ENCODE measurements around the gene GHITM. TPM values are rescaled to one million over a fixed set of nuclear protein-coding genes. Genes with fewer than 3 reads are reported as not detected.
A peak's percentile ranks its signal among the peaks of the same experiment; 100 is the strongest.

Gene GHITM
- total and polyA plus RNA-seq, 3 experiments from 2014 or later: 218 to 294 (median 218) TPM

DNA sequence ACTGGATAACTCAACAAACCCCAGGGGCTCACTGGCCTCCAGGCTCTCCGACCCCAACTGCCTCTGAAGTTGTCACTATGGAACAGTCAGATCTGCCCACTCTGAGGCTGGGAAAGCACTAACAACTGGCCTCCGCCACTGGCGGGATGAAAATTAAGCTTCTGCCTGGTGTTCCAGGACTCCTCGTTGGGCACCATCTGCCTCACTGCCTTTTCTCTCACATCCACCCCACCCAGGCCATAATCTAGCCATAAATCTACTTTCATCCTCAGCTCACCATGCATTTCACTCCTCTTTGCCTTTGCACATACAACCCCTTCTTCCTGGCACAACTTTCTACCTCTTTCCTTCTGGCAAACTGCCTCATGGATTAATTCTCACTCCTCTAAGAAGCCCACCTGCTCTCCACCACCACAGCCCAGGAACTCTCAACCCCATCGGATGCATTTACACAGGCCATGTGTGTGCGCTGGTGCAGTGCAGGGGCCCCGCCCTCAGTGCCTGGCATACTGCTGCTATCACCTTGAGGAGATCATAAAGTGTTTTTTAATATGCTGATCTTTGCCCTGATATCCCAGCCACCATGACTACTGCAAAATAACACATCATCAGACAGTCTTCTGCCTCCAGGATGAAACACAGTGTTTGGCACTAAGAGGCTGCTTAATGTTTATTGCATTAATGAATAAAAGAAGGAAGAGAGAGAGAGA is 59.1 kb downstream of the GHITM start:
- no peaks in the 10 kb centered on the region for H3K36me3 ChIP-seq (ENCODE audit: insufficient read depth, low read length)
- no peak overlapping the region for H3K4me3 ChIP-seq (ENCODE audit: low read length)
- H3K4me1 ChIP-seq (ENCODE audit: insufficient read depth, low read length): peaks cover 13% of the 10 kb centered on the region
- H3K27ac ChIP-seq (ENCODE audit: low read depth, low read length): no peak overlapping the region
- Mint-ChIP-seq H3K4me1 (peaks cover 0 to 20% (median 7%) of the 10 kb centered on the region in 3 donors), H3K4me3 (peak overlapping the region in 1 of 7 donors; percentile 28), H3K9me3 (no peaks in the 10 kb centered on the region), H3K27ac (peak overlapping the region in 3 of 8 donors; percentile 45 to 87 (median 69)), H3K36me3 (no peaks in the 10 kb centered on the region), H3K27me3 (peaks cover 5 to 9% of the 10 kb centered on the region in 2 donors)
- no peaks in the 10 kb centered on the region for H3K9me3 ChIP-seq (ENCODE audit: low read length)
- CTCF ChIA-PET: interaction anchor here (2.3 kb wide), 1 partner anchor 7 kb away, joined by 8 read pairs; no protein-coding TSS in a partner anchor
- H3K27me3 ChIP-seq (ENCODE audit: insufficient read depth, low read length, poor library complexity, severe bottlenecking): peaks cover 13% of the 10 kb centered on the region
- no peak for DNase-seq
- POLR2A ChIA-PET: no interaction called here

DNA sequence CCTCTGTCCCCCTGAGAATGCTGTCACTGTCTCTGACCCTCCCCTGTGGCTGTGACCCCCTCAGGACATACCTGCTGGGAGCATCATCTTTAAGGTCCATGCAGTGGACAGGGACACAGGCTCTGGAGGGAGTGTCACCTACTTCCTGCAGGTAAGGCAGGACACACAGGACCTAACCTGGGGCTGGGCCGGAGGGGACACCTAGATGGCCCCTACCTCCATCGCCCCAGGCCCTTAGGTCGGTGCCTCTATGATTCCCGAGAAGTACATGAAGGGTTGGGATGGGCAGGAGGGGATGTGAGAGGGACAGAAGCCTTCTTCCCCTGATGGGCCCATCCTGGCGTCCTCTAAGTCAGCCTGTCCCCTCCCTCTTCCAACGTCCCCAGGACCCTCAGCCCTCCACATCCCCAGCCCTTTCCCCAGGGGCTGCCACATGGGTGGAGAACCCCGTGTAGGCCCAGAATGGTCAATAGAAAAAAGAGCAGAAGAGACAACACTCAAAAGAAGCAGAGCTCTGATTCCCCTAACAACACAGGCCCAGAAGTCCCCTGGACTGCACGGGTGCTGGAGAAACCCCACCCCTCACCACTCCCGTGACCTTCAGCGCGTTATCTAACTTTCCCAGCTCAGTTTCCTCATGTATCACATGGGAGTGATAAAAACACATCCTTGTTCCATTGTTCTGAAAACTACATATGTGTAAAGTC is 61.4 kb downstream of the GHITM start:
- Histone ChIP-seq H3K27me3 (ENCODE audit: insufficient read depth, low read length, poor library complexity, severe bottlenecking) (no peaks in the 10 kb centered on the region), H3K4me1 (ENCODE audit: insufficient read depth, low read length) (no peaks in the 10 kb centered on the region), H3K9me3 (ENCODE audit: low read length) (no peaks in the 10 kb centered on the region), H3K36me3 (ENCODE audit: insufficient read depth, low read length) (no peaks in the 10 kb centered on the region), H3K4me3 (ENCODE audit: low read length) (no peak overlapping the region), H3K27ac (ENCODE audit: low read depth, low read length) (no peak overlapping the region)
- Mint-ChIP-seq H3K27me3 (peaks cover 5% of the 10 kb centered on the region in 2 donors), H3K9me3 (no peaks in the 10 kb centered on the region), H3K4me3 (no peak overlapping the region), H3K4me1 (peaks cover 0 to 5% (median 2%) of the 10 kb centered on the region in 3 donors), H3K27ac (peak overlapping the region in 1 of 8 donors; percentile 86), H3K36me3 (no peaks in the 10 kb centered on the region)
- ChIA-PET POLR2A (no interaction called here), CTCF (interaction anchor here (9.1 kb wide), 1 partner anchor 52 kb away, joined by 104 read pairs; no protein-coding TSS in a partner anchor)
- DNase-seq: no peak

DNA sequence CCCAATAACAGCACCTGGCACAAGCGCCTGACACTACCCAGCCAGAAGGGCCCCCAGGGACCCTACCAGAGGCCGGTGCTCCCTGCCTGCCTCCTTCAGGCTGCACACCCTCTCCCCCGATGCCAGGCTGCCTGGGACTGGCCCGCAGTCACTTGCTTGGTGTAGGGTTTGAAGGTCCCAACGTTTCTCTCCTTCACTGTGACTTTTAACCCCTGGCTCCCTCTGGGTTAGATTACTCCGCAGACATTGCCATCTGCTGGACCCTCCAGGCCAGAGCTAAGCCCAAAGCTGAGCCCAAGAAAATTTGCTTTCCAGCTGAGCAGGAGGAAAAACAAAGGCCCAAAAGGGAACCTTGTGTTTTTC is 61.9 kb downstream of the GHITM start:
- Histone ChIP-seq H3K9me3 (ENCODE audit: low read length) (no peaks in the 10 kb centered on the region), H3K4me1 (ENCODE audit: insufficient read depth, low read length) (no peaks in the 10 kb centered on the region), H3K4me3 (ENCODE audit: low read length) (no peak overlapping the region), H3K27me3 (ENCODE audit: insufficient read depth, low read length, poor library complexity, severe bottlenecking) (no peaks in the 10 kb centered on the region), H3K36me3 (ENCODE audit: insufficient read depth, low read length) (no peaks in the 10 kb centered on the region), H3K27ac (ENCODE audit: low read depth, low read length) (no peak overlapping the region)
- no peak for DNase-seq
- H3K4me1 Mint-ChIP-seq: peaks cover 0 to 4% (median 2%) of the 10 kb centered on the region in 3 donors
- ChIA-PET CTCF (interaction anchor here (9.1 kb wide), 1 partner anchor 52 kb away, joined by 104 read pairs; no protein-coding TSS in a partner anchor), POLR2A (no interaction called here)
- H3K4me3 Mint-ChIP-seq: no peak overlapping the region
- no peaks in the 10 kb centered on the region for H3K36me3 Mint-ChIP-seq
- peaks cover 4% of the 10 kb centered on the region in 2 donors for H3K27me3 Mint-ChIP-seq
- no peaks in the 10 kb centered on the region for H3K9me3 Mint-ChIP-seq
- H3K27ac Mint-ChIP-seq: no peak overlapping the region

DNA sequence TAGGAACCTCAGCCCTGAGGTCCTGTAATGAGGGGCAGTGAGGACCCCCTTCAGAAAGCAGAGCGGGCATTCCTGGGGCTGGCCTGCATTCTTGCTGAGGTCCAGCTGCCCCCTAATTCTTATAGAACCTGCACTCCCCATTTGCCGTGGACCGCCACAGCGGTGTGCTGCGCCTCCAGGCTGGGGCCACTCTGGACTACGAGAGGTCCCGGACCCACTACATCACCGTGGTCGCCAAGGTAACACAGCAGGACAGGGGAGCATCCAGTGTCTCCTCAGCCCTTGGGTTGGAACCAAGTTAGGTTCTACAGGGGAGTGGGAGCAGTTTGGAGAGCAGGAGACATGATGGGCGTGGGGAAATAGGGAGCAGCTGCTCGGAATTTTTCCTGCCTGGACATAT is 62.4 kb downstream of the GHITM start:
- no peak overlapping the region for H3K27ac ChIP-seq (ENCODE audit: low read depth, low read length)
- Mint-ChIP-seq H3K36me3 (no peaks in the 10 kb centered on the region), H3K9me3 (no peaks in the 10 kb centered on the region), H3K27ac (no peak overlapping the region), H3K4me3 (no peak overlapping the region), H3K4me1 (peaks cover 0 to 4% (median 2%) of the 10 kb centered on the region in 3 donors), H3K27me3 (no peaks in the 10 kb centered on the region)
- no peak for DNase-seq
- no peak overlapping the region for H3K4me3 ChIP-seq (ENCODE audit: low read length)
- no peaks in the 10 kb centered on the region for H3K27me3 ChIP-seq (ENCODE audit: insufficient read depth, low read length, poor library complexity, severe bottlenecking)
- no peaks in the 10 kb centered on the region for H3K9me3 ChIP-seq (ENCODE audit: low read length)
- ChIA-PET POLR2A (no interaction called here), CTCF (interaction anchor here (9.1 kb wide), 1 partner anchor 53 kb away, joined by 104 read pairs; no protein-coding TSS in a partner anchor)
- no peaks in the 10 kb centered on the region for H3K36me3 ChIP-seq (ENCODE audit: insufficient read depth, low read length)
- no peaks in the 10 kb centered on the region for H3K4me1 ChIP-seq (ENCODE audit: insufficient read depth, low read length)

DNA sequence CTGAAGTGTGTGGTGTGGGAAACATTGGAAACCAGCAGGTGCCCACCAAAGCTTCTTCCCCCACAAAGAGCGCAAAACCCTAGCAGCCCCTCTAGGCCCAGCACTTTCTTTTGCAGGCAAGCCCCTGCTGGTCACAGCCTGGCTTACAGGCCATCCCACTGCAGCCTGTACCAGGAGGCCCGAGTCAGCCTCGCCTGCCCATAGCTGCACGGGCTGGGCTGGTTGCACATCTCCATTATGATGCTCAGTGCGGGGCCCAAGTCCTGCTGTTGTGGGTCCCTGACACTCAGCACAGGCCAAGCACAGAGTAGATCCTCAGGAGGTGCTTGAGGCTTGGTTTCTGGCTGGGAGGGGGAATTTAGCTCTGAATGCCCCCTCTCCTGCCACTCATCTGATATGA is 63.0 kb downstream of the GHITM start:
- peaks cover 0 to 2% of the 10 kb centered on the region in 2 donors for H3K27me3 Mint-ChIP-seq
- no peak overlapping the region for H3K4me3 Mint-ChIP-seq
- no peaks in the 10 kb centered on the region for H3K36me3 Mint-ChIP-seq
- no peak overlapping the region for H3K4me3 ChIP-seq (ENCODE audit: low read length)
- H3K27ac ChIP-seq (ENCODE audit: low read depth, low read length): no peak overlapping the region
- no peaks in the 10 kb centered on the region for H3K9me3 ChIP-seq (ENCODE audit: low read length)
- H3K9me3 Mint-ChIP-seq: no peaks in the 10 kb centered on the region
- no peak overlapping the region for H3K27ac Mint-ChIP-seq
- POLR2A ChIA-PET: no interaction called here
- CTCF ChIA-PET: interaction anchor here (9.1 kb wide), 1 partner anchor 53 kb away, joined by 104 read pairs; no protein-coding TSS in a partner anchor
- no peaks in the 10 kb centered on the region for H3K4me1 ChIP-seq (ENCODE audit: insufficient read depth, low read length)
- no peak for DNase-seq
- H3K27me3 ChIP-seq (ENCODE audit: insufficient read depth, low read length, poor library complexity, severe bottlenecking): no peaks in the 10 kb centered on the region
- H3K4me1 Mint-ChIP-seq: peaks cover 0 to 4% (median 2%) of the 10 kb centered on the region in 3 donors
- no peaks in the 10 kb centered on the region for H3K36me3 ChIP-seq (ENCODE audit: insufficient read depth, low read length)

Other genes with a start within 250 kb of the GHITM start
- not detected for gene GPR15LG, start 34.3 kb downstream of the GHITM start, total RNA-seq
- not detected for gene GPR15LG, start 34.3 kb downstream of the GHITM start, polyA plus RNA-seq
- 1 to 10 TPM; 1.4 to 1.7 TPM for gene CDHR1, start 55.0 kb downstream of the GHITM start, total RNA-seq
- 1.4 TPM for gene CDHR1, start 55.0 kb downstream of the GHITM start, polyA plus RNA-seq
- gene LRIT2, start 86.0 kb downstream of the GHITM start, total RNA-seq: not detected
- gene LRIT2, start 86.0 kb downstream of the GHITM start, polyA plus RNA-seq: not detected
- not detected for gene LRIT1, start 102.0 kb downstream of the GHITM start, total RNA-seq
- not detected for gene LRIT1, start 102.0 kb downstream of the GHITM start, polyA plus RNA-seq
- gene RGR, start 105.5 kb downstream of the GHITM start, total RNA-seq: not detected
- not detected for gene RGR, start 105.5 kb downstream of the GHITM start, polyA plus RNA-seq
- gene CCSER2, start 189.1 kb downstream of the GHITM start, total RNA-seq: 10 to 100 TPM; 62.6 to 74.5 TPM
- 114 TPM for gene CCSER2, start 189.1 kb downstream of the GHITM start, polyA plus RNA-seq